HepG2 (cell line): Measurements from ENCODE around the gene MYLK. TPM values are rescaled to one million over a fixed set of nuclear protein-coding genes. Genes with fewer than 3 reads are reported as not detected.

Experiments used
- DPF2 ChIP-seq: sonication (generic); formaldehyde crosslinking; IDR thresholded peaks from 2 replicates; pipeline ENCODE4 v1.4.0; 2020; ENCODE audit warnings: mild to moderate bottlenecking, low read depth, missing genetic modification reagents, borderline replicate concordance
- ELF4 ChIP-seq: sonication (generic); formaldehyde crosslinking; IDR thresholded peaks from 2 replicates; pipeline ENCODE4 v1.5.0; 2020; ENCODE audit warnings: missing genetic modification reagents, mild to moderate bottlenecking, moderate library complexity, borderline replicate concordance
- MAZ ChIP-seq, 2 experiments: sonication (generic) in 1 of 2; formaldehyde crosslinking in 1 of 2; IDR thresholded peaks; 2 replicates each; pipeline versions ENCODE4 v1.5.0 to v1.6.1; 2012 to 2020; ENCODE audit warnings: low read depth in 2 of 2, mild to moderate bottlenecking in 2 of 2, borderline replicate concordance in 1 of 2, improper control_type of control experiment in 1 of 2, low read length in 1 of 2, missing genetic modification reagents in 1 of 2, moderate library complexity in 1 of 2
- NFKB2 ChIP-seq: sonication (generic); formaldehyde crosslinking; IDR thresholded peaks from 2 replicates; pipeline ENCODE4 v1.4.0; 2020; ENCODE audit warnings: missing genetic modification reagents, borderline replicate concordance
- PRMT3 ChIP-seq: sonication (generic); formaldehyde crosslinking; IDR thresholded peaks from 2 replicates; pipeline ENCODE4 v1.8.1; 2022; ENCODE audit warnings: low read depth, mild to moderate bottlenecking, moderate library complexity, missing genetic modification reagents, borderline replicate concordance
- RBFOX2 ChIP-seq: fragments of 200-400 bp; formaldehyde crosslinking; IDR thresholded peaks from 2 replicates; pipeline ENCODE4 v1.6.1; 2017; ENCODE audit warnings: low read depth, mild to moderate bottlenecking, low read length
- RXRA ChIP-seq: sonication (generic); formaldehyde crosslinking; IDR thresholded peaks from 2 replicates; pipeline ENCODE4 v1.5.1; 2020; ENCODE audit warnings: missing genetic modification reagents
- SP2 ChIP-seq: sonication (generic); formaldehyde crosslinking; IDR thresholded peaks from 2 replicates; pipeline ENCODE4 v1.5.1; 2020; ENCODE audit warnings: mild to moderate bottlenecking, missing genetic modification reagents
- TBX2 ChIP-seq: sonication (generic); formaldehyde crosslinking; IDR thresholded peaks from 2 replicates; pipeline ENCODE4 v1.5.0; 2020; ENCODE audit warnings: missing genetic modification reagents, mild to moderate bottlenecking, borderline replicate concordance
- ZNF12 ChIP-seq: sonication (generic); formaldehyde crosslinking; IDR thresholded peaks from 2 replicates; pipeline ENCODE4 v1.5.0; 2020; ENCODE audit warnings: missing genetic modification reagents
- ZNF124 ChIP-seq: sonication (generic); formaldehyde crosslinking; IDR thresholded peaks from 2 replicates; pipeline ENCODE4 v1.4.0; 2020; ENCODE audit warnings: missing genetic modification reagents
- ZNF230 ChIP-seq: sonication (generic); formaldehyde crosslinking; IDR thresholded peaks from 2 replicates; pipeline ENCODE4 v1.4.0; 2020; ENCODE audit warnings: mild to moderate bottlenecking, missing genetic modification reagents
- ZNF432 ChIP-seq: sonication (generic); formaldehyde crosslinking; IDR thresholded peaks from 2 replicates; pipeline ENCODE4 v1.5.0; 2020; ENCODE audit warnings: missing genetic modification reagents, mild to moderate bottlenecking, borderline replicate concordance
- ZNF761 ChIP-seq: sonication (generic); formaldehyde crosslinking; conservative IDR thresholded peaks from 2 replicates; pipeline ENCODE4 v1.4.0; 2020; ENCODE audit warnings: mild to moderate bottlenecking, missing genetic modification reagents
- ZNF790 ChIP-seq: sonication (generic); formaldehyde crosslinking; IDR thresholded peaks from 2 replicates; pipeline ENCODE4 v1.8.0; 2022; ENCODE audit warnings: missing genetic modification reagents, mild to moderate bottlenecking, borderline replicate concordance
- ZNF83 ChIP-seq: sonication (generic); formaldehyde crosslinking; IDR thresholded peaks from 2 replicates; pipeline ENCODE4 v1.4.0; 2020; ENCODE audit warnings: missing genetic modification reagents, mild to moderate bottlenecking, borderline replicate concordance
- polyA plus RNA-seq, 8 experiments: library from polyadenylated mRNA; depleted of rRNA in 3 of 8; stranded (reverse) in 7 of 8; unstranded in 1 of 8; fragments of >200 nt; fragmentation: Illumina TruSeq in 4 of 8; extraction: Trizol in 4 of 8; gene quantifications; 2 replicates each; pipeline versions ENCODE4 v1.2.1 to v1.2.3, GENCODE V29; 2011 to 2016; ENCODE audit warnings: low read depth in 4 of 8, missing spikeins in 1 of 8, mixed read lengths in 1 of 8; ENCODE audit not compliant: insufficient read depth in 1 of 8
- total RNA-seq, 5 experiments: library from RNA; depleted of rRNA; stranded (reverse); fragments of >200 nt; fragmentation: Illumina TruSeq; extraction: Trizol; gene quantifications; 2 replicates each; pipeline ENCODE4 v1.2.3, GENCODE V29; 2016; ENCODE audit warnings: low read depth in 1 of 5
- TF ChIP-seq, protein P1 (sequence below): sonication (generic); formaldehyde crosslinking; IDR thresholded peaks from 2 replicates; pipeline ENCODE4 v1.5.0; 2020; ENCODE audit warnings: mild to moderate bottlenecking, missing genetic modification reagents, borderline replicate concordance
- TF ChIP-seq, protein P2 (sequence below): sonication (generic); formaldehyde crosslinking; conservative IDR thresholded peaks from 2 replicates; pipeline ENCODE4 v1.4.0; 2020; ENCODE audit warnings: missing genetic modification reagents
- TF ChIP-seq, protein P3 (sequence below): sonication (generic); formaldehyde crosslinking; IDR thresholded peaks from 2 replicates; pipeline ENCODE4 v1.4.0; 2020; ENCODE audit warnings: missing genetic modification reagents, low read depth, mild to moderate bottlenecking, borderline replicate concordance
- TF ChIP-seq, protein P4 (sequence below): IDR thresholded peaks from 2 replicates; pipeline ENCODE4 v1.6.1; 2018; ENCODE audit warnings: missing genetic modification reagents

The MYLK gene
- total and polyA plus RNA-seq, 2 of the 13 experiments (the other 11 are each of a cell fraction or from before 2014, with no cell fraction given), result 10.6 to 34.9 TPM

DNA sequence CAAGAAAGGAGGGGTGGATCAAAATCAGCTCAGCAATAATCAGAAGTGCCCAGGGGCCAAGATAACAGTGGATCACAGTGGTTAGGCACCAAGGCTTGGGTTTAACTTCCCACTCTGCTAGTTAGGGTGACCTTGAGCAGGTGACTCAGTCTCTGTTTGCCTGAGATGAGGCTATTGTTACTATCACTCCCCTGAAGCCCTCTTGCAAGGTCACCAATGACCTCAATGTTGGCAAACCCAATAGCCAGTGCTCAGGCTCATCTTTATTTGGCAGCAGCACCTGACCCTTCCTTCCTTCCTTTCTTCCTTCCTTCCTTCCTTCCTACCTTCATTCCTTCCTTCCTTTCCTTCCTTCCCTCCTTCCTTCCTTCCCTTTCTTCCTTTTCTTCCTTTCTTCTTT, 196.8 kb downstream of the MYLK start (continued):
- TF ChIP-seq ZNF124 (CRISPR knock-in tag), result no peak
- no peak for TF ChIP-seq PRMT3 (CRISPR knock-in tag)
- TF ChIP-seq, protein P1, sequence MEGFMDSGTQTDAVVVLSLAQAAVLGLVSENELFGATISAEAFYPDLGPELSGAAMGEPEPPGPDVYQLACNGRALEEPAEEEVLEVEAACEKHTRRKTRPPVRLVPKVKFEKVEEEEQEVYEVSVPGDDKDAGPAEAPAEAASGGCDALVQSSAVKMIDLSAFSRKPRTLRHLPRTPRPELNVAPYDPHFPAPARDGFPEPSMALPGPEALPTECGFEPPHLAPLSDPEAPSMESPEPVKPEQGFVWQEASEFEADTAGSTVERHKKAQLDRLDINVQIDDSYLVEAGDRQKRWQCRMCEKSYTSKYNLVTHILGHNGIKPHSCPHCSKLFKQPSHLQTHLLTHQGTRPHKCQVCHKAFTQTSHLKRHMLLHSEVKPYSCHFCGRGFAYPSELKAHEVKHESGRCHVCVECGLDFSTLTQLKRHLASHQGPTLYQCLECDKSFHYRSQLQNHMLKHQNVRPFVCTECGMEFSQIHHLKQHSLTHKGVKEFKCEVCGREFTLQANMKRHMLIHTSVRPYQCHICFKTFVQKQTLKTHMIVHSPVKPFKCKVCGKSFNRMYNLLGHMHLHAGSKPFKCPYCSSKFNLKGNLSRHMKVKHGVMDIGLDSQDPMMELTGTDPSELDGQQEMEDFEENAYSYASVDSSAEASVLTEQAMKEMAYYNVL, result peak; percentile 75; the same call in 1 of the 2 replicates
- no peak for TF ChIP-seq ZNF432
- no peak for TF ChIP-seq ZNF761 (CRISPR knock-in tag)
- no peak for TF ChIP-seq NFKB2 (CRISPR knock-in tag)
- no peak for TF ChIP-seq ZNF790
- TF ChIP-seq MAZ (IDR thresholded peaks at IDR 0.05; ENCODE audit: borderline replicate concordance, low read depth, low read length), result no peak
- no peak for TF ChIP-seq MAZ (CRISPR knock-in tag; IDR thresholded peaks at IDR 0.05; ENCODE audit: low read depth)
- no peak for TF ChIP-seq ELF4 (CRISPR knock-in tag)
- no peak for TF ChIP-seq SP2 (CRISPR knock-in tag)
- 0 out of 2 replicates have a peak, but pooled peaks have one; percentile 37 for TF ChIP-seq DPF2
- TF ChIP-seq TBX2 (CRISPR knock-in tag), result no peak
- TF ChIP-seq ZNF83, result no peak
- no peak for TF ChIP-seq ZNF230
- TF ChIP-seq, protein P2, sequence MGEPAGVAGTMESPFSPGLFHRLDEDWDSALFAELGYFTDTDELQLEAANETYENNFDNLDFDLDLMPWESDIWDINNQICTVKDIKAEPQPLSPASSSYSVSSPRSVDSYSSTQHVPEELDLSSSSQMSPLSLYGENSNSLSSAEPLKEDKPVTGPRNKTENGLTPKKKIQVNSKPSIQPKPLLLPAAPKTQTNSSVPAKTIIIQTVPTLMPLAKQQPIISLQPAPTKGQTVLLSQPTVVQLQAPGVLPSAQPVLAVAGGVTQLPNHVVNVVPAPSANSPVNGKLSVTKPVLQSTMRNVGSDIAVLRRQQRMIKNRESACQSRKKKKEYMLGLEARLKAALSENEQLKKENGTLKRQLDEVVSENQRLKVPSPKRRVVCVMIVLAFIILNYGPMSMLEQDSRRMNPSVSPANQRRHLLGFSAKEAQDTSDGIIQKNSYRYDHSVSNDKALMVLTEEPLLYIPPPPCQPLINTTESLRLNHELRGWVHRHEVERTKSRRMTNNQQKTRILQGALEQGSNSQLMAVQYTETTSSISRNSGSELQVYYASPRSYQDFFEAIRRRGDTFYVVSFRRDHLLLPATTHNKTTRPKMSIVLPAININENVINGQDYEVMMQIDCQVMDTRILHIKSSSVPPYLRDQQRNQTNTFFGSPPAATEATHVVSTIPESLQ (CRISPR knock-in tag), result no peak
- 0 out of 2 replicates have a peak, but pooled peaks have one; percentile 22 for TF ChIP-seq ZNF12 (CRISPR knock-in tag)
- TF ChIP-seq RXRA (CRISPR knock-in tag), result no peak
- TF ChIP-seq, protein P3, sequence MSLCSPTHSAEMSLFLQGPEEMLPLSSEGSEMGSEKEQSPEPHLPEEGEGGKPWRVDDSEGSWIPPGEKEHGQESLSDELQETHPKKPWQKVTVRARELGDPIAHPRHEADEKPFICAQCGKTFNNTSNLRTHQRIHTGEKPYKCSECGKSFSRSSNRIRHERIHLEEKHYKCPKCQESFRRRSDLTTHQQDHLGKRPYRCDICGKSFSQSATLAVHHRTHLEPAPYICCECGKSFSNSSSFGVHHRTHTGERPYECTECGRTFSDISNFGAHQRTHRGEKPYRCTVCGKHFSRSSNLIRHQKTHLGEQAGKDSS (CRISPR knock-in tag), result 0 out of 2 replicates have a peak, but pooled peaks have one; percentile 32
- TF ChIP-seq, protein P4, sequence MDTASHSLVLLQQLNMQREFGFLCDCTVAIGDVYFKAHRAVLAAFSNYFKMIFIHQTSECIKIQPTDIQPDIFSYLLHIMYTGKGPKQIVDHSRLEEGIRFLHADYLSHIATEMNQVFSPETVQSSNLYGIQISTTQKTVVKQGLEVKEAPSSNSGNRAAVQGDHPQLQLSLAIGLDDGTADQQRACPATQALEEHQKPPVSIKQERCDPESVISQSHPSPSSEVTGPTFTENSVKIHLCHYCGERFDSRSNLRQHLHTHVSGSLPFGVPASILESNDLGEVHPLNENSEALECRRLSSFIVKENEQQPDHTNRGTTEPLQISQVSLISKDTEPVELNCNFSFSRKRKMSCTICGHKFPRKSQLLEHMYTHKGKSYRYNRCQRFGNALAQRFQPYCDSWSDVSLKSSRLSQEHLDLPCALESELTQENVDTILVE (CRISPR knock-in tag), result no peak
- no peak for TF ChIP-seq RBFOX2
